ENCODE measurements around the gene CCDC91.

DNA sequence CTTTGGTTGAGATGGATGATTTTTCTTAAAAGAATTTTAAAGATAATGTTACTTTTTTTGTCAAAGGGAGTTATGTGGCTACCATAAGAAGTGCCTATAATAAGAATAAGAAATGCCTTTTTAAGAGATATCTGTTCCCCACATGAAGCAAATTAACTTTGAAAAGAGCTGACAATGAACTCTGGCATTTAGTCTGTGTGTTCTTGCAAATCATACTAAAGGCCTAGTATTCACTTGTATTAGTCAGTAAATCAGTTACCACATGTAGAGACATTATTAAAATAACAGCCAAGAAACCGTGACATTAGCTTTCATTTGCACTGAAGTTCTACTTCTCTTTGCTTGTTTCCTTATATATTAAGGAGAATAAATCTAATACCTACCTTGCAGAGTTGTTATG is 296.3 kb downstream of the CCDC91 start:
- TF ChIP-seq, protein P1, sequence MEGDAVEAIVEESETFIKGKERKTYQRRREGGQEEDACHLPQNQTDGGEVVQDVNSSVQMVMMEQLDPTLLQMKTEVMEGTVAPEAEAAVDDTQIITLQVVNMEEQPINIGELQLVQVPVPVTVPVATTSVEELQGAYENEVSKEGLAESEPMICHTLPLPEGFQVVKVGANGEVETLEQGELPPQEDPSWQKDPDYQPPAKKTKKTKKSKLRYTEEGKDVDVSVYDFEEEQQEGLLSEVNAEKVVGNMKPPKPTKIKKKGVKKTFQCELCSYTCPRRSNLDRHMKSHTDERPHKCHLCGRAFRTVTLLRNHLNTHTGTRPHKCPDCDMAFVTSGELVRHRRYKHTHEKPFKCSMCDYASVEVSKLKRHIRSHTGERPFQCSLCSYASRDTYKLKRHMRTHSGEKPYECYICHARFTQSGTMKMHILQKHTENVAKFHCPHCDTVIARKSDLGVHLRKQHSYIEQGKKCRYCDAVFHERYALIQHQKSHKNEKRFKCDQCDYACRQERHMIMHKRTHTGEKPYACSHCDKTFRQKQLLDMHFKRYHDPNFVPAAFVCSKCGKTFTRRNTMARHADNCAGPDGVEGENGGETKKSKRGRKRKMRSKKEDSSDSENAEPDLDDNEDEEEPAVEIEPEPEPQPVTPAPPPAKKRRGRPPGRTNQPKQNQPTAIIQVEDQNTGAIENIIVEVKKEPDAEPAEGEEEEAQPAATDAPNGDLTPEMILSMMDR (IDR thresholded peaks at IDR 0.05): no peak
- no peak for TF ChIP-seq TCF7L2 (IDR thresholded peaks at IDR 0.05; ENCODE audit: low read depth, low read length)
